Caco-2 (cell line): ENCODE data around the gene INPP5E. TPM values are rescaled to one million over a fixed set of nuclear protein-coding genes. Genes with fewer than 3 reads are reported as not detected.

Experiments
- BruUV-seq: library from RNA; stranded (reverse); fragments of 400-500 nt; replicated peaks from 2 replicates; lab custom pipeline; 2021; lab: Mats Ljungman, UMichigan
- CTCF ChIA-PET: fragments of 300-600 bp; sonication (Branson Sonifier 250); formaldehyde crosslinking; loops from one replicate; lab custom pipeline; 2022; ENCODE audit warnings: antibody characterized with exemption; lab: Charles Lee
- POLR2A ChIA-PET: fragments of 300-600 bp; sonication (Branson Sonifier 250); formaldehyde crosslinking; loops from one replicate; lab custom pipeline; 2022; ENCODE audit warnings: antibody characterized with exemption; lab: Charles Lee
- DNase-seq, 2 experiments: peaks; one replicate each; pipeline versions ENCODE4 v3.0.0 to v3.0.0-alpha.2; 2020 to 2022
- H3K27me3 ChIP-seq: replicated peaks from 2 replicates; pipeline ENCODE4 v1.6.0; 2011; ENCODE audit warnings: low read length; ENCODE audit not compliant: control insufficient read depth, insufficient read depth
- H3K36me3 ChIP-seq: 2 replicates; pipeline ENCODE4 v1.5.1; 2011; ENCODE audit warnings: low read length; ENCODE audit not compliant: control insufficient read depth, insufficient read depth
- H3K4me1 ChIP-seq: fragments of 250-450 bp; sonication (Bioruptor Pico); 2 replicates; pipeline ENCODE4 v1.5.1; 2020; ENCODE audit warnings: mild to moderate bottlenecking
- H3K4me3 ChIP-seq: 2 replicates; pipeline ENCODE4 v1.5.1; 2011; ENCODE audit warnings: low read depth, mild to moderate bottlenecking, control low read depth, low read length
- H3K9me3 ChIP-seq: fragments of 250-450 bp; sonication (Bioruptor Pico); 2 replicates; pipeline ENCODE4 v1.5.1; 2020; ENCODE audit warnings: mild to moderate bottlenecking, moderate library complexity
- H3K27ac Mint-ChIP-seq: one replicate; pipeline ENCODE4 v1.8.0; 2022; ENCODE audit warnings: mixed read lengths; ENCODE audit not compliant: unreplicated experiment
- H3K27me3 Mint-ChIP-seq: one replicate; pipeline ENCODE4 v1.8.0; 2022; ENCODE audit warnings: mixed read lengths; ENCODE audit not compliant: insufficient read depth, unreplicated experiment
- H3K36me3 Mint-ChIP-seq: one replicate; pipeline ENCODE4 v1.8.0; 2022; ENCODE audit warnings: mild to moderate bottlenecking, mixed read lengths; ENCODE audit not compliant: insufficient read depth, unreplicated experiment
- H3K4me1 Mint-ChIP-seq: one replicate; pipeline ENCODE4 v1.8.0; 2022; ENCODE audit warnings: low read depth, mixed read lengths; ENCODE audit not compliant: unreplicated experiment
- H3K4me3 Mint-ChIP-seq: one replicate; pipeline ENCODE4 v1.8.0; 2022; ENCODE audit warnings: mild to moderate bottlenecking, moderate library complexity, mixed read lengths; ENCODE audit not compliant: unreplicated experiment
- H3K9me3 Mint-ChIP-seq: one replicate; pipeline ENCODE4 v1.8.0; 2022; ENCODE audit warnings: mixed read lengths; ENCODE audit not compliant: unreplicated experiment
- intact Hi-C: fragments of 100-400 bp; cut with micrococcal nuclease; formaldehyde crosslinking; loops from one replicate; pipeline ENCODE4 v1.10.0; 2022; ENCODE audit not compliant: unreplicated experiment
- total RNA-seq: library from RNA; stranded (reverse); gene quantifications from 2 replicates; pipeline ENCODE4 v1.2.3, GENCODE V29; 2022
- TF ChIP-seq, protein P1 (sequence below), 2 experiments: fragments of 200-600 bp in 1 of 2; IDR thresholded peaks; 1 replicate in 1 of 2; 2 replicates in 1 of 2; pipeline versions ENCODE4 v1.5.1 to v1.8.0; 2011 to 2022; ENCODE audit warnings: antibody characterized with exemption in 1 of 2, control low read depth in 1 of 2, inconsistent platforms in 1 of 2, low read depth in 1 of 2, low read length in 1 of 2, mild to moderate bottlenecking in 1 of 2, moderate library complexity in 1 of 2; ENCODE audit not compliant: insufficient read depth in 1 of 2, severe bottlenecking in 1 of 2, unreplicated experiment in 1 of 2

INPP5E gene
- total RNA-seq, 1 experiment from 2014 or later: 18.6 TPM

DNA sequence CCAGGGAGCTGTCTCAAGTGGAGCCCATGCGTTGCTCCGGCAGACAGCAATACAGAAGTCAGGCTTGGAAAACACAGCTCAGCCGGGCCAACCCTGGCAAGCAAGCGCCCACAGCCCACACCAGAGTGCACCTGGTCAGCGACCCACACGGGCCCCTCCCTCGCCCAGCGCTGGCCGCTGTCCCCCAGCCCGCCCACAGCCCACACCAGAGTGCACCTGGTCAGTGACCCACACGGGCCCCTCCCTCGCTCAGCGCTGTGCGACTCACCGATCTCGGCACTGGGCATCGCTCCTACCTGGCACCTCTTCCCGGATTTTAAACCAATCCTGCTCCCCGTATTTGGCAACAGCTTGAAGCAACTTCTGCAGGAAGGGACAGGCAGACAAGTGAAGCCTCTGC, 52.4 kb downstream of the INPP5E start:
- no peak for DNase-seq
- intact Hi-C loops: no loop called here
- Histone ChIP-seq H3K27me3 (no peaks in the 10 kb centered on the region), H3K4me1 (no peaks in the 10 kb centered on the region), H3K4me3 (no peak overlapping the region), H3K9me3 (no peaks in the 10 kb centered on the region), H3K36me3 (peaks cover 1% of the 10 kb centered on the region; the same call in 1 of the 2 replicates)
- H3K4me3 Mint-ChIP-seq: no peak overlapping the region
- BruUV-seq: no TSS peak
- H3K4me1 Mint-ChIP-seq: no peaks in the 10 kb centered on the region
- H3K27me3 Mint-ChIP-seq: no peaks in the 10 kb centered on the region
- CTCF ChIA-PET: no interaction called here
- no peaks in the 10 kb centered on the region for H3K9me3 Mint-ChIP-seq
- peaks cover 77% of the 10 kb centered on the region for H3K36me3 Mint-ChIP-seq
- POLR2A ChIA-PET: no interaction called here
- TF ChIP-seq, protein P1, sequence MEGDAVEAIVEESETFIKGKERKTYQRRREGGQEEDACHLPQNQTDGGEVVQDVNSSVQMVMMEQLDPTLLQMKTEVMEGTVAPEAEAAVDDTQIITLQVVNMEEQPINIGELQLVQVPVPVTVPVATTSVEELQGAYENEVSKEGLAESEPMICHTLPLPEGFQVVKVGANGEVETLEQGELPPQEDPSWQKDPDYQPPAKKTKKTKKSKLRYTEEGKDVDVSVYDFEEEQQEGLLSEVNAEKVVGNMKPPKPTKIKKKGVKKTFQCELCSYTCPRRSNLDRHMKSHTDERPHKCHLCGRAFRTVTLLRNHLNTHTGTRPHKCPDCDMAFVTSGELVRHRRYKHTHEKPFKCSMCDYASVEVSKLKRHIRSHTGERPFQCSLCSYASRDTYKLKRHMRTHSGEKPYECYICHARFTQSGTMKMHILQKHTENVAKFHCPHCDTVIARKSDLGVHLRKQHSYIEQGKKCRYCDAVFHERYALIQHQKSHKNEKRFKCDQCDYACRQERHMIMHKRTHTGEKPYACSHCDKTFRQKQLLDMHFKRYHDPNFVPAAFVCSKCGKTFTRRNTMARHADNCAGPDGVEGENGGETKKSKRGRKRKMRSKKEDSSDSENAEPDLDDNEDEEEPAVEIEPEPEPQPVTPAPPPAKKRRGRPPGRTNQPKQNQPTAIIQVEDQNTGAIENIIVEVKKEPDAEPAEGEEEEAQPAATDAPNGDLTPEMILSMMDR (IDR thresholded peaks at IDR 0.05; ENCODE audit: insufficient read depth in 1 of 2, low read depth in 1 of 2, low read length in 1 of 2, severe bottlenecking in 1 of 2, unreplicated experiment in 1 of 2): no peak
- no peak overlapping the region for H3K27ac Mint-ChIP-seq

DNA sequence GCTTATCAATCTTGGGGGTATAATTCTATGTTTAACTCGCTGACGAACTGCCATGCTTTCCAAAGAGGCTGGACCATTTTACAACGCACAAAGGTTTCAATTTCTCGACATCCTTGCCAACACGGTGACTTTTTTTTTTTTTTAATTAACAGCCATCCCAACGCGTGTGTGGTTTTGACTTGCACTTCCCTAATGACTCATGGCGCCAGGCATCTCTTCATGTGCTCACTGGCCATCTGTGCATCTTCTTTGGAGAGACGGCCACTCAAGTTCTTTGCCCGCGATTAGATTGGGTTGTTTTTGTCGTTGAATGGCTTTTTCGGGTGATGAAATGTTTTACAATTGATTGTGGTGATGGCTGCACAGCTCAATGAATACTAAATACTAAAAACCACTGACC, 53.6 kb downstream of the INPP5E start:
- Mint-ChIP-seq H3K4me3 (no peak overlapping the region), H3K27ac (no peak overlapping the region), H3K9me3 (no peaks in the 10 kb centered on the region), H3K27me3 (no peaks in the 10 kb centered on the region), H3K36me3 (peaks cover 66% of the 10 kb centered on the region), H3K4me1 (no peaks in the 10 kb centered on the region)
- TSS peak; percentile 34 for BruUV-seq
- Histone ChIP-seq H3K27me3 (no peaks in the 10 kb centered on the region), H3K36me3 (peaks cover 1% of the 10 kb centered on the region; the same call in 1 of the 2 replicates), H3K4me1 (no peaks in the 10 kb centered on the region), H3K9me3 (no peaks in the 10 kb centered on the region), H3K4me3 (no peak overlapping the region)
- ChIA-PET CTCF (interaction anchor here (0.6 kb wide), 1 partner anchor 23 kb away, joined by 4 read pairs; no protein-coding TSS in a partner anchor), POLR2A (no interaction called here)
- no peak for DNase-seq
- TF ChIP-seq, protein P1 (IDR thresholded peaks at IDR 0.05; ENCODE audit: insufficient read depth in 1 of 2, low read depth in 1 of 2, low read length in 1 of 2, severe bottlenecking in 1 of 2, unreplicated experiment in 1 of 2): no peak
- intact Hi-C loops: no loop called here

DNA sequence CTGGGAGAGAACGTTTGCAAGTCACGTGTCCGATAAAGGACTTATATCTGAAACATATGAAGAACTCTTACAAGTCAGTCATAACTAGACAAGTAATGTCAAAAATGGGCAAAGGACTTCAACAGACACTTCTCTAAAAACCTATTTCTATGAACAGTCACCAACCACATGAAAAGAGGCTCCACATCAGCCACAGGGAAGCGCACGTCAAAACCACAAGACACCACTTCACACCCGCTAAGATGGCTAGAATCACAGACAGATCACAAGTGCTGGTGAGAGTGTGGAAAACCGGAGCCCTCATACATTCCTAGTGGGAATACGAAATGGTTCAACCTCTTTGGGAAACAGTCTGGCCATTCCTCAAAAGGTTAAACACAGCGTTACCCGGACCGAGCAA, 54.6 kb downstream of the INPP5E start:
- H3K36me3 Mint-ChIP-seq: peaks cover 56% of the 10 kb centered on the region
- Histone ChIP-seq H3K36me3 (peaks cover 1% of the 10 kb centered on the region; the same call in 1 of the 2 replicates), H3K27me3 (no peaks in the 10 kb centered on the region), H3K4me3 (no peak overlapping the region), H3K4me1 (no peaks in the 10 kb centered on the region), H3K9me3 (no peaks in the 10 kb centered on the region)
- intact Hi-C loops: no loop called here
- ChIA-PET POLR2A (no interaction called here), CTCF (no interaction called here)
- DNase-seq: no peak
- H3K9me3 Mint-ChIP-seq: no peaks in the 10 kb centered on the region
- no TSS peak for BruUV-seq
- H3K27ac Mint-ChIP-seq: no peak overlapping the region
- no peak overlapping the region for H3K4me3 Mint-ChIP-seq
- TF ChIP-seq, protein P1 (IDR thresholded peaks at IDR 0.05; ENCODE audit: insufficient read depth in 1 of 2, low read depth in 1 of 2, low read length in 1 of 2, severe bottlenecking in 1 of 2, unreplicated experiment in 1 of 2): no peak
- no peaks in the 10 kb centered on the region for H3K27me3 Mint-ChIP-seq
- no peaks in the 10 kb centered on the region for H3K4me1 Mint-ChIP-seq
